Smooth muscle cell (in vitro differentiated cells): Measurements from ENCODE around the gene GOLGA6A. TPM values are rescaled to one million over a fixed set of nuclear protein-coding genes. Genes with fewer than 3 reads are reported as not detected.
"Not testable (repeated sequence)": the region's sequence is repeated elsewhere in the genome, so short reads cannot be mapped to it uniquely, and the experiment has no call there.

ENCODE experiments used
- DNase-seq: peaks from one replicate; lab custom pipeline; 2025; ENCODE audit not compliant: unreplicated experiment; lab: John Stamatoyannopoulos, UW
- H2AFZ ChIP-seq: fragments of 200-600 bp; sonication (generic); 2 replicates; pipeline ENCODE4 v1.6.0; 2016; ENCODE audit warnings: antibody characterized with exemption, low read depth, mild to moderate bottlenecking
- H3F3A ChIP-seq: fragments of 200-600 bp; sonication (generic); 2 replicates; pipeline ENCODE4 v1.6.0; 2017; ENCODE audit warnings: antibody characterized with exemption, low read depth
- H3K27ac ChIP-seq: fragments of 200-600 bp; sonication (generic); 2 replicates; pipeline ENCODE4 v1.5.1; 2016; ENCODE audit warnings: low read depth, mild to moderate bottlenecking
- H3K27me3 ChIP-seq: fragments of 200-600 bp; sonication (generic); 2 replicates; pipeline ENCODE4 v1.6.1; 2016; ENCODE audit warnings: low read depth, mild to moderate bottlenecking
- H3K36me3 ChIP-seq: fragments of 200-600 bp; sonication (generic); 2 replicates; pipeline ENCODE4 v1.5.1; 2016; ENCODE audit warnings: low read depth
- H3K4me1 ChIP-seq: fragments of 200-600 bp; sonication (generic); 2 replicates; pipeline ENCODE4 v1.5.1; 2016; ENCODE audit warnings: low read depth
- H3K4me2 ChIP-seq: fragments of 200-600 bp; sonication (generic); 2 replicates; pipeline ENCODE4 v1.6.0; 2016; ENCODE audit warnings: mild to moderate bottlenecking
- H3K4me3 ChIP-seq: fragments of 200-600 bp; sonication (generic); 2 replicates; pipeline ENCODE4 v1.5.1; 2016; ENCODE audit warnings: mild to moderate bottlenecking
- H3K79me2 ChIP-seq: fragments of 200-600 bp; sonication (generic); 2 replicates; pipeline ENCODE4 v1.6.0; 2016; ENCODE audit warnings: low read depth, mild to moderate bottlenecking
- H3K9ac ChIP-seq: fragments of 200-600 bp; sonication (generic); 2 replicates; pipeline ENCODE4 v1.6.0; 2016; ENCODE audit warnings: low read depth
- H3K9me3 ChIP-seq: fragments of 200-600 bp; sonication (generic); replicated peaks from 2 replicates; pipeline ENCODE4 v1.5.1; 2016; ENCODE audit warnings: low read depth
- H4K20me1 ChIP-seq: fragments of 200-600 bp; sonication (generic); 2 replicates; pipeline ENCODE4 v1.6.0; 2016; ENCODE audit warnings: low read depth
- CTCF ChIP-seq: fragments of 200-600 bp; sonication (generic); IDR thresholded peaks from 2 replicates; pipeline ENCODE4 v1.5.1; 2017; ENCODE audit warnings: borderline replicate concordance, mild to moderate bottlenecking, antibody characterized with exemption; ENCODE audit not compliant: insufficient read depth, poor library complexity, severe bottlenecking
- WGBS: methylation state at CpG from one replicate; pipeline ENCODE4 v1.1.7; 2016; ENCODE audit warnings: low lambda C conversion rate; 5-methylcytosine and 5-hydroxymethylcytosine counted together
- polyA plus RNA-seq: library from polyadenylated mRNA; unstranded; fragments of >200 nt; fragmentation: Nextera tagmentation; extraction: Ambion mirVana; gene quantifications from 2 replicates; pipeline ENCODE4 v1.2.1, GENCODE V29; 2016
- total RNA-seq: library from RNA; depleted of rRNA; stranded (reverse); fragments of >200 nt; gene quantifications from 2 replicates; pipeline ENCODE4 v1.2.3, GENCODE V29; 2014

The GOLGA6A gene
- total and polyA plus RNA-seq, 2 experiments from 2014 or later: 0.13 TPM; not detected in 1

GRCh38 chr15:74072614-74073337, 9.6 kb downstream of the GOLGA6A start:
- H3K9me3 ChIP-seq, H3K79me2 ChIP-seq, DNase-seq, H3F3A ChIP-seq, H3K27me3 ChIP-seq, H3K4me1 ChIP-seq, H3K9ac ChIP-seq, H3K27ac ChIP-seq, H4K20me1 ChIP-seq, H3K4me3 ChIP-seq, H3K36me3 ChIP-seq, H3K4me2 ChIP-seq, H2AFZ ChIP-seq: not testable (repeated sequence)
- peak; percentile 27 for TF ChIP-seq CTCF
- WGBS: 60% methylated on average over 9 of the region's 16 CpGs

- H3K36me3 ChIP-seq, DNase-seq, H3K27me3 ChIP-seq, H3K9me3 ChIP-seq, H2AFZ ChIP-seq, H3K79me2 ChIP-seq, H3K4me3 ChIP-seq, H3K4me2 ChIP-seq, H4K20me1 ChIP-seq, H3K27ac ChIP-seq, H3K4me1 ChIP-seq, H3K9ac ChIP-seq, H3F3A ChIP-seq: not testable (repeated sequence)
- 96% methylated on average over 3 of the region's 9 CpGs for WGBS
Measured at GRCh38 chr15:74072132-74072531, 10.2 kb downstream of the GOLGA6A start.

GRCh38 chr15:74071645-74072044, 10.7 kb downstream of the GOLGA6A start:
- not testable (repeated sequence) for H3K4me2 ChIP-seq, H3K9me3 ChIP-seq, H3K79me2 ChIP-seq, H3K4me3 ChIP-seq, H3F3A ChIP-seq, DNase-seq, H3K36me3 ChIP-seq, H3K27me3 ChIP-seq, H3K27ac ChIP-seq, H2AFZ ChIP-seq, H3K9ac ChIP-seq, H4K20me1 ChIP-seq, H3K4me1 ChIP-seq
- 95% methylated on average over 4 of the region's 6 CpGs for WGBS

- H3K27me3 ChIP-seq, H3K36me3 ChIP-seq, H3K4me1 ChIP-seq, H3K4me2 ChIP-seq, H3K9ac ChIP-seq, H3K4me3 ChIP-seq, H3F3A ChIP-seq, DNase-seq, H4K20me1 ChIP-seq, H3K79me2 ChIP-seq, H2AFZ ChIP-seq, H3K9me3 ChIP-seq, H3K27ac ChIP-seq: not testable (repeated sequence)
- TF ChIP-seq CTCF: peak; percentile 54
- WGBS: 21% methylated on average over 11 of the region's 13 CpGs
Measured at GRCh38 chr15:74065684-74066411, 16.5 kb downstream of the GOLGA6A start.

GRCh38 chr15:74064822-74065221, 17.5 kb downstream of the GOLGA6A start:
- 81% methylated on average over 7 of the region's 8 CpGs for WGBS
- H3K36me3 ChIP-seq, H3F3A ChIP-seq: not testable (repeated sequence)

GRCh38 chr15:74064183-74064582, 18.2 kb downstream of the GOLGA6A start:
- 96% methylated on average over 3 of the region's 3 CpGs for WGBS

More at GRCh38 chr15:74064822-74065221, 17.5 kb downstream of the GOLGA6A start:
- not testable (repeated sequence) for H3K4me3 ChIP-seq, H3K9me3 ChIP-seq, H3K4me1 ChIP-seq, H3K4me2 ChIP-seq, H3K27ac ChIP-seq, H2AFZ ChIP-seq, H3K9ac ChIP-seq, H4K20me1 ChIP-seq, H3K27me3 ChIP-seq, DNase-seq, H3K79me2 ChIP-seq

More at GRCh38 chr15:74064183-74064582, 18.2 kb downstream of the GOLGA6A start:
- DNase-seq, H3F3A ChIP-seq, H3K4me2 ChIP-seq, H3K27ac ChIP-seq, H3K9ac ChIP-seq, H3K36me3 ChIP-seq, H2AFZ ChIP-seq, H3K4me3 ChIP-seq, H3K27me3 ChIP-seq, H3K4me1 ChIP-seq, H3K79me2 ChIP-seq, H4K20me1 ChIP-seq, H3K9me3 ChIP-seq: not testable (repeated sequence)
